GM21619 (cell line): ENCODE data around the gene RXYLT1.
"Not testable (repeated sequence)": the region's sequence is repeated elsewhere in the genome, so short reads cannot be mapped to it uniquely, and the experiment has no call there.

Experiments
- ATAC-seq: cut with Tn5 transposase; IDR thresholded peaks from one replicate; pipeline ENCODE4 v1.9.1; 2021; ENCODE audit not compliant: unreplicated experiment

RXYLT1 gene

GRCh38 chr12:63842750-63843149 is 63.0 kb downstream of the RXYLT1 start:
- ATAC-seq = not testable (repeated sequence)

GRCh38 chr12:63843254-63843720 is 63.6 kb downstream of the RXYLT1 start:
- ATAC-seq = no peak

GRCh38 chr12:63843721-63844390 is 64.1 kb downstream of the RXYLT1 start:
- ATAC-seq = peak; percentile 94

GRCh38 chr12:63844391-63845341 is 65.0 kb downstream of the RXYLT1 start, which contains the start of gene SRGAP1:
SRGAP1 (plus strand) TSS chr12:63844700; CDS start chr12:63844817, 117 bp downstream.
- ATAC-seq = peak; percentile 34

GRCh38 chr12:63845726-63846125 is 66.0 kb downstream of the RXYLT1 start:
- ATAC-seq = no peak

GRCh38 chr12:63846238-63846967 is 66.7 kb downstream of the RXYLT1 start:
- no peak for ATAC-seq

- no peak for ATAC-seq
Measured at GRCh38 chr12:63848450-63848849, 68.7 kb downstream of the RXYLT1 start.

- no peak for ATAC-seq
Measured at GRCh38 chr12:63849106-63849620, 69.5 kb downstream of the RXYLT1 start.

- no peak for ATAC-seq
Measured at GRCh38 chr12:63849641-63850040, 69.9 kb downstream of the RXYLT1 start.

- ATAC-seq = no peak
Measured at GRCh38 chr12:63853978-63854377, 74.3 kb downstream of the RXYLT1 start.

- no peak for ATAC-seq
Measured at GRCh38 chr12:63855299-63855698, 75.6 kb downstream of the RXYLT1 start.

- ATAC-seq = no peak
Measured at GRCh38 chr12:63857771-63858670, 78.3 kb downstream of the RXYLT1 start.
